Astrocyte (in vitro differentiated cells and primary cell): ENCODE results near the gene PMP22.

Experiments used
- CTCF ChIP-seq: IDR thresholded peaks from 2 replicates; pipeline ENCODE4 v1.5.1; 2011; ENCODE audit warnings: low read depth, mild to moderate bottlenecking, inconsistent platforms, low read length, moderate library complexity; ENCODE audit not compliant: insufficient read depth
- EZH2 ChIP-seq: IDR thresholded peaks from 2 replicates; pipeline ENCODE4 v1.6.1; 2012; ENCODE audit warnings: mild to moderate bottlenecking, low read length, inconsistent platforms; ENCODE audit not compliant: insufficient read depth

DNA sequence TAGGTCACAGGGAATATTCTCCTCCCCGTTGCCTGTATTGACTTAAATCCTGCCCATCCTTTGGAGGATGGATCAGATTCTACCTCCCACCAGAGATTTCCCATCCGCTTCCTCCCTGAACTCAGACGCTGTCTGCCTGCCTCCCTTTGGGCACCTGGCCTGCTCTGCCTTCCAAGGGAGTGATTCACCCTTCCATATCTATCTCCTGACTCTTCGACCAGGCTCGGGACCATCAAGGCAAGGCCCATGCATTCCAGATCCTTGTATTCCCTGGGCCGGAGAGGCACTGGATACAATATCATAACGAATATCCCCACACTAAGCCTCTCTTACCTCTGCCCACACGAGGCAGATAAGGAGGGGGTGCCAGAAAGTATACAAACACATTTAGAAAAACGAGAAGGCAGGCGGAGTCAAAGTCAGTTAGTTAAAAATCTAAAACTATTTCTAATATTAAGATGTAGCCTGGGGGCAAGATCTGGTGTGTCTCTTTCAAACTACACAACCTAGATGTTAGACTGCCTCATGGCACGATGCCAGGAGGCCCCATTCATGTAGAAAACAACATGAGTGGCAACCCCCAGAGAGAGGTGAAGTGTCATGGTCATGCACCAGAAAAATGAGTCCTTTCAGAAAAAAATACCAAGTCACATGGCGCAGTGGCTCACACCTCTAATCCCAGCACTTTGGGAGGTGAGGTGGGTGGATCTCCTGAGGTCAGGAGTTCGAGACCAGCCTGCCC lies 9.2 kb downstream of the PMP22 start:
- no peak for TF ChIP-seq CTCF
- TF ChIP-seq EZH2 = no peak
